ENCODE measurements around the gene SFTPD.

- TF ChIP-seq CTCF (IDR thresholded peaks at IDR 0.05), result no peak
- TF ChIP-seq EP300 (IDR thresholded peaks at IDR 0.05), result no peak
- no peak for TF ChIP-seq POLR2AphosphoS5 (IDR thresholded peaks at IDR 0.05)
Measured at GRCh38 chr10:79995979-79996634, 47.2 kb upstream of the SFTPD start.
